ENCODE results near the gene ABLIM3.

The ABLIM3 gene

DNA sequence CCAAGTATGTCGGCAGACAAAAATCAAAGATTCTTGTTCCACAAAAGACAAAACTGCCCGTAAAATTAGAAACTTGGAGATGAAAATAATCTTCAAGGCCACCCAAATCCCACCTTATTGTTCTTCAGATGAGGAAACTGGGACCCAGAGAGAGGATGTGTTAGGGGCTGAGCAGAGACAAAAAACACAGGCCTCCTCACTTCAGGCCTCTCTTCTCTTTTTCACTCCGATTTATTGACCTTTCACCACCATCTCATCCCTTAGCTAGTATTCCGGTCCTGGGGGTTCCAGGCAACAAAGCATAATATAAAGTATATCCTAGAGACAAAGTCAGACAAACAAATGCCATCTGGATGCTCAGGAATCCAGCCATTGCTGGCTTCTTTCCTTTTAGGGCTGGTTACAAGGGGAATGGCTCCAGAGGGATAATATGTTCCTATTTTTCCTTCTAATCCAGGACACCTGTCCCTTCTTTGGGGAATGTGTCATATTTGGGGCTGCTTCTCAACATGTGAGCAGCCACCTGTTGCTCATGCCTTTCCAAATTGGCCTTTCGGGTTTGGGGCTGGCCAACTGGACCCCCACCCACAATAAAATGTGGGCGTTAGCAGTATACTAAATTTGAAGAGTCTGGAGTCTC, 88.1 kb downstream of the ABLIM3 start:
- ATAC-seq, result no peak; the same call in 2 of the 3 replicates
- TF ChIP-seq ARNTL (CRISPR knock-in tag; IDR thresholded peaks at IDR 0.05; ENCODE audit: borderline replicate concordance, low read depth), result no peak
- no peak for TF ChIP-seq ZNF565 (CRISPR knock-in tag; conservative IDR thresholded peaks at IDR 0.05; ENCODE audit: low read depth)
- TF ChIP-seq, protein P1, sequence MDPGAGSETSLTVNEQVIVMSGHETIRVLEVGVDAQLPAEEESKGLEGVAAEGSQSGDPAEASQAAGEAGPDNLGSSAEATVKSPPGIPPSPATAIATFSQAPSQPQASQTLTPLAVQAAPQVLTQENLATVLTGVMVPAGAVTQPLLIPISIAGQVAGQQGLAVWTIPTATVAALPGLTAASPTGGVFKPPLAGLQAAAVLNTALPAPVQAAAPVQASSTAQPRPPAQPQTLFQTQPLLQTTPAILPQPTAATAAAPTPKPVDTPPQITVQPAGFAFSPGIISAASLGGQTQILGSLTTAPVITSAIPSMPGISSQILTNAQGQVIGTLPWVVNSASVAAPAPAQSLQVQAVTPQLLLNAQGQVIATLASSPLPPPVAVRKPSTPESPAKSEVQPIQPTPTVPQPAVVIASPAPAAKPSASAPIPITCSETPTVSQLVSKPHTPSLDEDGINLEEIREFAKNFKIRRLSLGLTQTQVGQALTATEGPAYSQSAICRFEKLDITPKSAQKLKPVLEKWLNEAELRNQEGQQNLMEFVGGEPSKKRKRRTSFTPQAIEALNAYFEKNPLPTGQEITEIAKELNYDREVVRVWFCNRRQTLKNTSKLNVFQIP (CRISPR knock-in tag; IDR thresholded peaks at IDR 0.05; ENCODE audit: borderline replicate concordance, low read depth), result no peak
- no peak for TF ChIP-seq ZFP30 (CRISPR knock-in tag; IDR thresholded peaks at IDR 0.05)
- TF ChIP-seq ZFP3 (CRISPR knock-in tag; IDR thresholded peaks at IDR 0.05), result no peak
- no peak for TF ChIP-seq ZNF70 (CRISPR knock-in tag; IDR thresholded peaks at IDR 0.05)
- TF ChIP-seq, protein P2, sequence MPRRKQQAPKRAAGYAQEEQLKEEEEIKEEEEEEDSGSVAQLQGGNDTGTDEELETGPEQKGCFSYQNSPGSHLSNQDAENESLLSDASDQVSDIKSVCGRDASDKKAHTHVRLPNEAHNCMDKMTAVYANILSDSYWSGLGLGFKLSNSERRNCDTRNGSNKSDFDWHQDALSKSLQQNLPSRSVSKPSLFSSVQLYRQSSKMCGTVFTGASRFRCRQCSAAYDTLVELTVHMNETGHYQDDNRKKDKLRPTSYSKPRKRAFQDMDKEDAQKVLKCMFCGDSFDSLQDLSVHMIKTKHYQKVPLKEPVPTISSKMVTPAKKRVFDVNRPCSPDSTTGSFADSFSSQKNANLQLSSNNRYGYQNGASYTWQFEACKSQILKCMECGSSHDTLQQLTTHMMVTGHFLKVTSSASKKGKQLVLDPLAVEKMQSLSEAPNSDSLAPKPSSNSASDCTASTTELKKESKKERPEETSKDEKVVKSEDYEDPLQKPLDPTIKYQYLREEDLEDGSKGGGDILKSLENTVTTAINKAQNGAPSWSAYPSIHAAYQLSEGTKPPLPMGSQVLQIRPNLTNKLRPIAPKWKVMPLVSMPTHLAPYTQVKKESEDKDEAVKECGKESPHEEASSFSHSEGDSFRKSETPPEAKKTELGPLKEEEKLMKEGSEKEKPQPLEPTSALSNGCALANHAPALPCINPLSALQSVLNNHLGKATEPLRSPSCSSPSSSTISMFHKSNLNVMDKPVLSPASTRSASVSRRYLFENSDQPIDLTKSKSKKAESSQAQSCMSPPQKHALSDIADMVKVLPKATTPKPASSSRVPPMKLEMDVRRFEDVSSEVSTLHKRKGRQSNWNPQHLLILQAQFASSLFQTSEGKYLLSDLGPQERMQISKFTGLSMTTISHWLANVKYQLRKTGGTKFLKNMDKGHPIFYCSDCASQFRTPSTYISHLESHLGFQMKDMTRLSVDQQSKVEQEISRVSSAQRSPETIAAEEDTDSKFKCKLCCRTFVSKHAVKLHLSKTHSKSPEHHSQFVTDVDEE (CRISPR knock-in tag; IDR thresholded peaks at IDR 0.05), result no peak
- TF ChIP-seq ZC3H10 (CRISPR knock-in tag; IDR thresholded peaks at IDR 0.05), result no peak

DNA sequence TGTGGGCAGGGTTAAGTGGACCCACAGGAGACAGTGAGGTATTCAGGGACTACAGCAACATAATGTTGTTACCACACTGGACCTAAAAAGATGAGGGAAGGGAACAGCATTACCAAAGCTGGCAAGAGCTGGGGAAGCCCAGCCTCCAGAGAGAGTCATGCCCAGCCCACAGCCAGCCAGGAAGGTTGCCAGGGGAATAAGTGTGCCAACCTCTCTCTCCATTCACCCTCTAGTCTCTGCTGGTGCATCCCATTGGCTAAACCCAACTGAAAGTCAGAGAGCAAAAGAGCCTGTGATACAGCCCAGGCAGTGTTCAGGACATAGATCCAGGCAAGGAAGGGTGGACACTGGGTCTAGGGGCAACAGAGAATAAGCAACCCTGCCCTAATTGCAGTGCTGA, 94.5 kb downstream of the ABLIM3 start:
- no peak for ATAC-seq
- TF ChIP-seq, protein P2 (CRISPR knock-in tag; IDR thresholded peaks at IDR 0.05), result no peak
- TF ChIP-seq ZC3H10 (CRISPR knock-in tag; IDR thresholded peaks at IDR 0.05), result no peak
- TF ChIP-seq ZFP30 (CRISPR knock-in tag; IDR thresholded peaks at IDR 0.05), result no peak
- TF ChIP-seq ZNF8 (CRISPR knock-in tag; IDR thresholded peaks at IDR 0.05), result no peak
- no peak for TF ChIP-seq SNAI2 (CRISPR knock-in tag; IDR thresholded peaks at IDR 0.05)
- no peak for TF ChIP-seq TCF4 (CRISPR knock-in tag; IDR thresholded peaks at IDR 0.05; ENCODE audit: borderline replicate concordance)
- TF ChIP-seq BACH2 (CRISPR knock-in tag; IDR thresholded peaks at IDR 0.05; ENCODE audit: borderline replicate concordance), result no peak
- TF ChIP-seq ISL1 (CRISPR knock-in tag; IDR thresholded peaks at IDR 0.05), result no peak
- no peak for TF ChIP-seq ESRRG (CRISPR knock-in tag; IDR thresholded peaks at IDR 0.05)
- TF ChIP-seq RARB (CRISPR knock-in tag; IDR thresholded peaks at IDR 0.05), result no peak
- TF ChIP-seq ZFP3 (CRISPR knock-in tag; IDR thresholded peaks at IDR 0.05), result no peak
- TF ChIP-seq GLIS3 (CRISPR knock-in tag; IDR thresholded peaks at IDR 0.05), result no peak
- TF ChIP-seq ZNF565 (CRISPR knock-in tag; conservative IDR thresholded peaks at IDR 0.05; ENCODE audit: low read depth), result no peak
- TF ChIP-seq, protein P1 (CRISPR knock-in tag; IDR thresholded peaks at IDR 0.05; ENCODE audit: borderline replicate concordance, low read depth), result no peak
- TF ChIP-seq, protein P3, sequence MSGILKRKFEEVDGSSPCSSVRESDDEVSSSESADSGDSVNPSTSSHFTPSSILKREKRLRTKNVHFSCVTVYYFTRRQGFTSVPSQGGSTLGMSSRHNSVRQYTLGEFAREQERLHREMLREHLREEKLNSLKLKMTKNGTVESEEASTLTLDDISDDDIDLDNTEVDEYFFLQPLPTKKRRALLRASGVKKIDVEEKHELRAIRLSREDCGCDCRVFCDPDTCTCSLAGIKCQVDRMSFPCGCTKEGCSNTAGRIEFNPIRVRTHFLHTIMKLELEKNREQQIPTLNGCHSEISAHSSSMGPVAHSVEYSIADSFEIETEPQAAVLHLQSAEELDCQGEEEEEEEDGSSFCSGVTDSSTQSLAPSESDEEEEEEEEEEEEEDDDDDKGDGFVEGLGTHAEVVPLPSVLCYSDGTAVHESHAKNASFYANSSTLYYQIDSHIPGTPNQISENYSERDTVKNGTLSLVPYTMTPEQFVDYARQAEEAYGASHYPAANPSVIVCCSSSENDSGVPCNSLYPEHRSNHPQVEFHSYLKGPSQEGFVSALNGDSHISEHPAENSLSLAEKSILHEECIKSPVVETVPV (CRISPR knock-in tag; IDR thresholded peaks at IDR 0.05), result no peak

DNA sequence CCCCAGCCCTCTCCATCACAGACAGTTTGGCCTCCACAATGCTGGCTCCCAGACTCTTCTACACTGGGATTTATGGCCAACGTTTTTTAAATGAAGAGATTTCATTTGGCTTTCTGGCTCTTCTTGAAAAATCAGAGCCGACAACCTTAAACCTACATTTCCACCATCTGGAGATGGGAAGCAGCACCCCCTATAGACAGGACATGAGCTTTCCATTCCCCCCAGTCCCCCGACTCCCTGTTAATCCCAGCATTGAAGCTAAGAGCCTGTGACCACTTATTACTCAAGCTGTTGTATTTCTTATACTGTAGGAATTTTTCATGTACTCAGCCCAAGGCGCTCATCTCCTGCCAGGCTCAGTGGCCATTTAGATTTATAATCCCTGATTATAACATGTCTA, 96.4 kb downstream of the ABLIM3 start:
- no peak for TF ChIP-seq TCF4 (CRISPR knock-in tag; IDR thresholded peaks at IDR 0.05; ENCODE audit: borderline replicate concordance)
- TF ChIP-seq, protein P4, sequence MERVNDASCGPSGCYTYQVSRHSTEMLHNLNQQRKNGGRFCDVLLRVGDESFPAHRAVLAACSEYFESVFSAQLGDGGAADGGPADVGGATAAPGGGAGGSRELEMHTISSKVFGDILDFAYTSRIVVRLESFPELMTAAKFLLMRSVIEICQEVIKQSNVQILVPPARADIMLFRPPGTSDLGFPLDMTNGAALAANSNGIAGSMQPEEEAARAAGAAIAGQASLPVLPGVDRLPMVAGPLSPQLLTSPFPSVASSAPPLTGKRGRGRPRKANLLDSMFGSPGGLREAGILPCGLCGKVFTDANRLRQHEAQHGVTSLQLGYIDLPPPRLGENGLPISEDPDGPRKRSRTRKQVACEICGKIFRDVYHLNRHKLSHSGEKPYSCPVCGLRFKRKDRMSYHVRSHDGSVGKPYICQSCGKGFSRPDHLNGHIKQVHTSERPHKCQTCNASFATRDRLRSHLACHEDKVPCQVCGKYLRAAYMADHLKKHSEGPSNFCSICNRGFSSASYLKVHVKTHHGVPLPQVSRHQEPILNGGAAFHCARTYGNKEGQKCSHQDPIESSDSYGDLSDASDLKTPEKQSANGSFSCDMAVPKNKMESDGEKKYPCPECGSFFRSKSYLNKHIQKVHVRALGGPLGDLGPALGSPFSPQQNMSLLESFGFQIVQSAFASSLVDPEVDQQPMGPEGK (CRISPR knock-in tag; IDR thresholded peaks at IDR 0.05; ENCODE audit: borderline replicate concordance), result no peak
- TF ChIP-seq GLIS3 (CRISPR knock-in tag; IDR thresholded peaks at IDR 0.05), result no peak
- no peak for ATAC-seq

Measured in SK-N-SH treated with all-trans-retinoic acid at 6 μM for 48 hours (cell line).